OCI-LY3 (cell line): Measurements from ENCODE around the gene NEURL1.

ENCODE experiments used
- H2AFZ ChIP-seq: fragments of 200-600, 300-600 bp; shearing (Covaris generic); 2 replicates; pipeline ENCODE4 v1.6.0; 2014; ENCODE audit warnings: antibody characterized with exemption, low read depth, low read length
- H3K27ac ChIP-seq: fragments of 200-600, 300-600 bp; sonication (generic); 2 replicates; pipeline ENCODE4 v1.5.1; 2014; ENCODE audit warnings: mild to moderate bottlenecking, low read length, moderate library complexity, mixed read lengths
- H3K27me3 ChIP-seq: fragments of 200-600, 300-600 bp; sonication (generic); 2 replicates; pipeline ENCODE4 v1.6.1; 2014; ENCODE audit warnings: low read depth, low read length, mixed read lengths
- H3K36me3 ChIP-seq: fragments of 200-600, 300-600 bp; sonication (generic); replicated peaks from 2 replicates; pipeline ENCODE3; 2014; ENCODE audit warnings: low read depth, low read length, mixed read lengths
- H3K4me1 ChIP-seq: fragments of 300-600, 200-600 bp; sonication (generic); 2 replicates; pipeline ENCODE4 v1.6.1; 2014; ENCODE audit warnings: low read length, mixed read lengths
- H3K4me2 ChIP-seq: fragments of 200-600, 300-600 bp; sonication (generic); 2 replicates; pipeline ENCODE4 v1.6.1; 2014; ENCODE audit warnings: low read length, mixed read lengths
- H3K4me3 ChIP-seq: fragments of 300-600, 200-600 bp; sonication (generic); 2 replicates; pipeline ENCODE4 v1.5.1; 2014; ENCODE audit warnings: antibody characterized with exemption, mild to moderate bottlenecking, low read length, moderate library complexity
- H3K79me2 ChIP-seq: fragments of 300-600, 200-600 bp; shearing (Covaris generic); 2 replicates; pipeline ENCODE4 v1.6.1; 2014; ENCODE audit warnings: mild to moderate bottlenecking, low read length, mixed read lengths
- H3K9ac ChIP-seq: fragments of 300-600, 200-600 bp; shearing (Covaris generic); 2 replicates; pipeline ENCODE4 v1.6.0; 2014; ENCODE audit warnings: mild to moderate bottlenecking, low read length, moderate library complexity
- H3K9me3 ChIP-seq: fragments of 200-600, 300-600 bp; shearing (Covaris generic); 2 replicates; pipeline ENCODE4 v1.6.1; 2014; ENCODE audit warnings: low read length, mixed read lengths; ENCODE audit not compliant: insufficient read depth
- H4K20me1 ChIP-seq: fragments of 200-600, 300-600 bp; sonication (generic); 2 replicates; pipeline ENCODE4 v1.6.1; 2016; ENCODE audit warnings: low read length, mixed read lengths; ENCODE audit not compliant: insufficient read depth
- EZH2phosphoT487 ChIP-seq: fragments of 200-600 bp; shearing (Covaris generic); IDR thresholded peaks from 2 replicates; pipeline ENCODE4 v1.6.1; 2018; ENCODE audit warnings: antibody characterized with exemption, mixed run types, low read depth
- TF ChIP-seq, protein P1 (sequence below): fragments of 200-600, 300-600 bp; sonication (generic); IDR thresholded peaks from 2 replicates; pipeline ENCODE4 v1.5.1; 2014; ENCODE audit warnings: antibody characterized with exemption, low read length, low read depth

Gene NEURL1

DNA sequence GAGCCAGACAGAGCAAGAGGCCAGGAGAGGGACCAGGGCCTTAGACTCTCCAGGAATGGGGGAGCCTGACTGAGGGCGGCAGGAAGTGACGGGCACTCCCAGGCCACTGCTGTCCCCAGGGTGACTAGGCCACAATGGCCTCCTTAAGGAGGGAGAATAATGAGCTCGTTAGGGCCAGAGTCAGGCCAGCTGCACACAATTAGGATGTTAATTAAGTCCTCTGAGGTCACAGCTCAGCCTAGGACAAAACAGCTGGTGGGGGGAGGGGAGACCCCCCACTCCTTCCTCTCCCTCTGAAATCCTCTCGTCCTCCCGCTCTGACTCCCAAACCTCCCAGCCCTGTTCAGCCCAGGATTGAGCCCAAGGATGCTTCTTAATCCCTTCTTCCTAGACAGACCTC, 143.0 kb downstream of the NEURL1 start:
- Histone ChIP-seq H3K36me3 (no peaks in the 10 kb centered on the region), H2AFZ (no peak overlapping the region)

GRCh38 chr10:103637011-103637410, 143.5 kb downstream of the NEURL1 start:
- no peak overlapping the region for H3K27ac ChIP-seq

More for the DNA sequence above, 143.0 kb downstream of the NEURL1 start:
- Histone ChIP-seq H4K20me1 (peaks cover 24% of the 10 kb centered on the region), H3K9me3 (no peaks in the 10 kb centered on the region), H3K27me3 (no peaks in the 10 kb centered on the region), H3K27ac (no peak overlapping the region), H3K9ac (no peak overlapping the region), H3K4me2 (no peak overlapping the region), H3K4me1 (peaks cover 10% of the 10 kb centered on the region), H3K4me3 (no peak overlapping the region), H3K79me2 (no peaks in the 10 kb centered on the region)
- TF ChIP-seq EZH2phosphoT487 = no peak
- TF ChIP-seq, protein P1, sequence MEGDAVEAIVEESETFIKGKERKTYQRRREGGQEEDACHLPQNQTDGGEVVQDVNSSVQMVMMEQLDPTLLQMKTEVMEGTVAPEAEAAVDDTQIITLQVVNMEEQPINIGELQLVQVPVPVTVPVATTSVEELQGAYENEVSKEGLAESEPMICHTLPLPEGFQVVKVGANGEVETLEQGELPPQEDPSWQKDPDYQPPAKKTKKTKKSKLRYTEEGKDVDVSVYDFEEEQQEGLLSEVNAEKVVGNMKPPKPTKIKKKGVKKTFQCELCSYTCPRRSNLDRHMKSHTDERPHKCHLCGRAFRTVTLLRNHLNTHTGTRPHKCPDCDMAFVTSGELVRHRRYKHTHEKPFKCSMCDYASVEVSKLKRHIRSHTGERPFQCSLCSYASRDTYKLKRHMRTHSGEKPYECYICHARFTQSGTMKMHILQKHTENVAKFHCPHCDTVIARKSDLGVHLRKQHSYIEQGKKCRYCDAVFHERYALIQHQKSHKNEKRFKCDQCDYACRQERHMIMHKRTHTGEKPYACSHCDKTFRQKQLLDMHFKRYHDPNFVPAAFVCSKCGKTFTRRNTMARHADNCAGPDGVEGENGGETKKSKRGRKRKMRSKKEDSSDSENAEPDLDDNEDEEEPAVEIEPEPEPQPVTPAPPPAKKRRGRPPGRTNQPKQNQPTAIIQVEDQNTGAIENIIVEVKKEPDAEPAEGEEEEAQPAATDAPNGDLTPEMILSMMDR = no peak

GRCh38 chr10:103637927-103638557, 144.5 kb downstream of the NEURL1 start:
- H3K36me3 ChIP-seq = no peaks in the 10 kb centered on the region
- H3K9me3 ChIP-seq = no peaks in the 10 kb centered on the region
- no peak overlapping the region for H2AFZ ChIP-seq
- TF ChIP-seq, protein P1 = no peak
- no peak for TF ChIP-seq EZH2phosphoT487
- no peak overlapping the region for H3K27ac ChIP-seq
- H3K9ac ChIP-seq = no peak overlapping the region
- no peak overlapping the region for H3K4me3 ChIP-seq
- H3K79me2 ChIP-seq = no peaks in the 10 kb centered on the region
- H3K4me1 ChIP-seq = peaks cover 10% of the 10 kb centered on the region
- no peak overlapping the region; the same call in 1 of the 2 replicates for H3K4me2 ChIP-seq
- H3K27me3 ChIP-seq = no peaks in the 10 kb centered on the region
- H4K20me1 ChIP-seq = peaks cover 24% of the 10 kb centered on the region

More at GRCh38 chr10:103637011-103637410, 143.5 kb downstream of the NEURL1 start:
- Histone ChIP-seq H3K9me3 (no peaks in the 10 kb centered on the region), H3K4me2 (no peak overlapping the region), H2AFZ (no peak overlapping the region), H4K20me1 (peaks cover 24% of the 10 kb centered on the region), H3K36me3 (no peaks in the 10 kb centered on the region), H3K79me2 (no peaks in the 10 kb centered on the region), H3K4me3 (no peak overlapping the region), H3K27me3 (no peaks in the 10 kb centered on the region), H3K4me1 (peaks cover 10% of the 10 kb centered on the region), H3K9ac (no peak overlapping the region)
- TF ChIP-seq, protein P1 = no peak

DNA sequence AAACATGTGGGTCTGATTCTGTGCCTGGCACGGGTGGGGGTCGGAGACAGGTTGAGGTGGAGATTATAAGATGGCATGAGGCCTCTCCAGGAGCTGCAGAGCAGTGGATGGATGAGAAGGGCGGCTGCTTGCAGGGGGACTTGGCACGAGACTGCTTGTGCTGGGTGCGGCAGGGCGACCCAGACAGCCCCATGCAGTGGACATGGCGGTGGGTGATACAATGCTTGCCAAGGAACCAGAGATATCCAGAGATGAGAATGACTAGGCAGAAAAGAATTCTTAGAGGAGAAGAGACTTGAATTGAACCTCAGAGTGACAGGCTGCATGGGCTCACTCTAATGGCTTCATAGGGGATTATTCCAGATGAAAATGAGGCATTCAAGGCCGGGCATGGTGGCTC, 145.4 kb downstream of the NEURL1 start:
- H4K20me1 ChIP-seq = peaks cover 24% of the 10 kb centered on the region
- H3K4me3 ChIP-seq = no peak overlapping the region
- no peak for TF ChIP-seq EZH2phosphoT487
- TF ChIP-seq, protein P1 = no peak
- H3K36me3 ChIP-seq = no peaks in the 10 kb centered on the region
- H3K27ac ChIP-seq = no peak overlapping the region
- H3K4me1 ChIP-seq = peaks cover 10% of the 10 kb centered on the region
- no peaks in the 10 kb centered on the region for H3K79me2 ChIP-seq
- H3K9me3 ChIP-seq = no peaks in the 10 kb centered on the region
- H3K4me2 ChIP-seq = 0 out of 2 replicates have a peak overlapping the region, but pooled peaks have one; percentile 17
- no peak overlapping the region for H2AFZ ChIP-seq
- no peaks in the 10 kb centered on the region for H3K27me3 ChIP-seq
- H3K9ac ChIP-seq = no peak overlapping the region
